ENCODE results near the gene USP11. TPM values are rescaled to one million over a fixed set of nuclear protein-coding genes. Genes with fewer than 3 reads are reported as not detected.
A peak's percentile ranks its signal among the peaks of the same experiment; 100 is the strongest.

Gene USP11
- total and polyA plus RNA-seq, 2 experiments from 2014 or later: 64.2 to 65.1 TPM

DNA sequence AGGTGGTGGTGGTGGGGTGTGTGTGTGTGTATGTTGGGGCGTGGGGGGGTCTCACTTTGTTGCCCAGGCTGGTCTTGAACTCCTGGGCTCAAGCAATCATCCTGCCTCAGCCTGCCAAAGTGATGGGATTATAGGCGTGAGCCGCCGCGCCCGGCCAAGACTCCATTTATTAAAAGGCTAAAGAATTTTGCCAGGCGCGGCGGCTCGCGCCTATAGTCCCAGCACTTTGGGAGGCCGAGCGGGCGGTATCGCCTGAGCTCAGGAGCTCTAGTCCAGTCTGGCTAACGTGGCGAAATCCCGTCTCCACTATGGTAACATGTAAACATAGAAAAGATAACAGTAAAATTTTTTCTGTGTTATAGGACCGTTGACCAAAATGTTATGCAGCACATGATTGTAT is 42.9 kb upstream of the USP11 start:
- Mint-ChIP-seq H3K9me3 (no peaks in the 10 kb centered on the region), H3K4me3 (no peak overlapping the region), H3K27ac (no peak overlapping the region), H3K27me3 (ENCODE audit: insufficient read depth, low read depth, poor library complexity) (peaks cover 13% of the 10 kb centered on the region), H3K36me3 (ENCODE audit: low read depth) (peaks cover 27% of the 10 kb centered on the region), H3K4me1 (peaks cover 16% of the 10 kb centered on the region)
- DNase-seq (ENCODE audit: low spot score) (peak; percentile 42), ATAC-seq (no peak)
- Histone ChIP-seq H3K27me3 (ENCODE audit: insufficient read depth) (no peaks in the 10 kb centered on the region), H3K4me3 (peak overlapping the region; percentile 82), H4K20me1 (replicated peaks; ENCODE audit: insufficient read depth) (peaks cover 8% of the 10 kb centered on the region; the same call in 1 of the 2 replicates), H3K79me2 (replicated peaks; ENCODE audit: insufficient read depth) (peaks cover 17% of the 10 kb centered on the region), H3K4me1 (ENCODE audit: insufficient read depth) (peaks cover 12% of the 10 kb centered on the region), H3K9me2 (ENCODE audit: insufficient read depth) (no peaks in the 10 kb centered on the region), H3K27ac (ENCODE audit: low read depth) (no peak overlapping the region), H2AFZ (no peak overlapping the region), H3K4me2 (peak overlapping the region; percentile 72), H3K36me3 (ENCODE audit: insufficient read depth) (no peaks in the 10 kb centered on the region), H3F3A (replicated peaks; ENCODE audit: low read depth) (0 out of 2 replicates have a peak, but pooled peaks cover 2% of the 10 kb centered on the region)
- TF ChIP-seq REST (IDR thresholded peaks at IDR 0.05; ENCODE audit: unreplicated experiment) (no peak), NANOG (IDR thresholded peaks at IDR 0.05; ENCODE audit: borderline replicate concordance) (no peak), EZH2 (IDR thresholded peaks at IDR 0.05; ENCODE audit: low read depth, unreplicated experiment) (no peak), ZNF331 (CRISPR knock-in tag; IDR thresholded peaks at IDR 0.05; ENCODE audit: low read depth) (no peak), JUNB (IDR thresholded peaks at IDR 0.05; ENCODE audit: unreplicated experiment) (no peak), EZH2phosphoT487 (IDR thresholded peaks at IDR 0.05; ENCODE audit: unreplicated experiment) (no peak), CTCF (conservative IDR thresholded peaks at IDR 0.05; ENCODE audit: low read depth in 2 of 2) (no peak), ETS1 (IDR thresholded peaks at IDR 0.05) (no peak), CREB1 (CRISPR knock-in tag; IDR thresholded peaks at IDR 0.05; ENCODE audit: low read depth) (no peak), STAT1 (IDR thresholded peaks at IDR 0.05; ENCODE audit: unreplicated experiment) (no peak), POLR2AphosphoS5 (IDR thresholded peaks at IDR 0.05; ENCODE audit: low read depth) (no peak)
- TF ChIP-seq, protein P1, sequence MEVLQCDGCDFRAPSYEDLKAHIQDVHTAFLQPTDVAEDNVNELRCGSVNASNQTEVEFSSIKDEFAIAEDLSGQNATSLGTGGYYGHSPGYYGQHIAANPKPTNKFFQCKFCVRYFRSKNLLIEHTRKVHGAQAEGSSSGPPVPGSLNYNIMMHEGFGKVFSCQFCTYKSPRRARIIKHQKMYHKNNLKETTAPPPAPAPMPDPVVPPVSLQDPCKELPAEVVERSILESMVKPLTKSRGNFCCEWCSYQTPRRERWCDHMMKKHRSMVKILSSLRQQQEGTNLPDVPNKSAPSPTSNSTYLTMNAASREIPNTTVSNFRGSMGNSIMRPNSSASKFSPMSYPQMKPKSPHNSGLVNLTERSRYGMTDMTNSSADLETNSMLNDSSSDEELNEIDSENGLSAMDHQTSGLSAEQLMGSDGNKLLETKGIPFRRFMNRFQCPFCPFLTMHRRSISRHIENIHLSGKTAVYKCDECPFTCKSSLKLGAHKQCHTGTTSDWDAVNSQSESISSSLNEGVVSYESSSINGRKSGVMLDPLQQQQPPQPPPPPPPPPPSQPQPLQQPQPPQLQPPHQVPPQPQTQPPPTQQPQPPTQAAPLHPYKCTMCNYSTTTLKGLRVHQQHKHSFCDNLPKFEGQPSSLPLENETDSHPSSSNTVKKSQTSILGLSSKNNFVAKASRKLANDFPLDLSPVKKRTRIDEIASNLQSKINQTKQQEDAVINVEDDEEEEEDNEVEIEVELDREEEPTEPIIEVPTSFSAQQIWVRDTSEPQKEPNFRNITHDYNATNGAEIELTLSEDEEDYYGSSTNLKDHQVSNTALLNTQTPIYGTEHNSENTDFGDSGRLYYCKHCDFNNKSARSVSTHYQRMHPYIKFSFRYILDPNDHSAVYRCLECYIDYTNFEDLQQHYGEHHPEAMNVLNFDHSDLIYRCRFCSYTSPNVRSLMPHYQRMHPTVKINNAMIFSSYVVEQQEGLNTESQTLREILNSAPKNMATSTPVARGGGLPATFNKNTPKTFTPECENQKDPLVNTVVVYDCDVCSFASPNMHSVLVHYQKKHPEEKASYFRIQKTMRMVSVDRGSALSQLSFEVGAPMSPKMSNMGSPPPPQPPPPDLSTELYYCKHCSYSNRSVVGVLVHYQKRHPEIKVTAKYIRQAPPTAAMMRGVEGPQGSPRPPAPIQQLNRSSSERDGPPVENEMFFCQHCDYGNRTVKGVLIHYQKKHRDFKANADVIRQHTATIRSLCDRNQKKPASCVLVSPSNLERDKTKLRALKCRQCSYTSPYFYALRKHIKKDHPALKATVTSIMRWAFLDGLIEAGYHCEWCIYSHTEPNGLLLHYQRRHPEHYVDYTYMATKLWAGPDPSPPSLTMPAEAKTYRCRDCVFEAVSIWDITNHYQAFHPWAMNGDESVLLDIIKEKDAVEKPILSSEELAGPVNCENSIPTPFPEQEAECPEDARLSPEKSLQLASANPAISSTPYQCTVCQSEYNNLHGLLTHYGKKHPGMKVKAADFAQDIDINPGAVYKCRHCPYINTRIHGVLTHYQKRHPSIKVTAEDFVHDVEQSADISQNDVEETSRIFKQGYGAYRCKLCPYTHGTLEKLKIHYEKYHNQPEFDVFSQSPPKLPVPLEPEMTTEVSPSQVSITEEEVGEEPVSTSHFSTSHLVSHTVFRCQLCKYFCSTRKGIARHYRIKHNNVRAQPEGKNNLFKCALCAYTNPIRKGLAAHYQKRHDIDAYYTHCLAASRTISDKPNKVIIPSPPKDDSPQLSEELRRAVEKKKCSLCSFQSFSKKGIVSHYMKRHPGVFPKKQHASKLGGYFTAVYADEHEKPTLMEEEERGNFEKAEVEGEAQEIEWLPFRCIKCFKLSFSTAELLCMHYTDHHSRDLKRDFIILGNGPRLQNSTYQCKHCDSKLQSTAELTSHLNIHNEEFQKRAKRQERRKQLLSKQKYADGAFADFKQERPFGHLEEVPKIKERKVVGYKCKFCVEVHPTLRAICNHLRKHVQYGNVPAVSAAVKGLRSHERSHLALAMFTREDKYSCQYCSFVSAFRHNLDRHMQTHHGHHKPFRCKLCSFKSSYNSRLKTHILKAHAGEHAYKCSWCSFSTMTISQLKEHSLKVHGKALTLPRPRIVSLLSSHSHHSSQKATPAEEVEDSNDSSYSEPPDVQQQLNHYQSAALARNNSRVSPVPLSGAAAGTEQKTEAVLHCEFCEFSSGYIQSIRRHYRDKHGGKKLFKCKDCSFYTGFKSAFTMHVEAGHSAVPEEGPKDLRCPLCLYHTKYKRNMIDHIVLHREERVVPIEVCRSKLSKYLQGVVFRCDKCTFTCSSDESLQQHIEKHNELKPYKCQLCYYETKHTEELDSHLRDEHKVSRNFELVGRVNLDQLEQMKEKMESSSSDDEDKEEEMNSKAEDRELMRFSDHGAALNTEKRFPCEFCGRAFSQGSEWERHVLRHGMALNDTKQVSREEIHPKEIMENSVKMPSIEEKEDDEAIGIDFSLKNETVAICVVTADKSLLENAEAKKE (CRISPR knock-in tag; IDR thresholded peaks at IDR 0.05): no peak
